ENCODE data around the gene ANXA9.
A peak's percentile ranks its signal among the peaks of the same experiment; 100 is the strongest.

ANXA9 gene

DNA sequence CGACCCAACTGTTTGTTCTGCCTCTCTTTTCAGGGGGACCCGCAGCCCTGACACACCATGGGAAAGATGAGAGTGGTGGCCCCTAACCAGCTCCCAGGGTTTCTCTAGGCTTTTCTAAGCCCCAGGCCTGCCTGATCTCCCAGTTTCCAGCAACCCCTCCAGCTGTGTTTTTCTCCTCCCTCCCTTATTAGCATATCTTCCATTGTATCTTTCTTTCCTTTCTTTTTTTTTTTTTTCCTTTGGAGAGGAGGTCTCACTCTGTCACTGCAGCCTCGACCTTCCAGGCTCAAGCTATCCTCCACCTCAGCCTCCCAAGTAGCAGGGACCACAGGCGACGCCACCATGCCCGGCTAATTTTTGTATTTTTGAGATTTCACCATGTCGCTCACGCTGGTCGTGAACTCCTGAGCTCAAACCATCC, 5.7 kb upstream of the ANXA9 start:
- DNase-seq = peak; percentile 44

DNA sequence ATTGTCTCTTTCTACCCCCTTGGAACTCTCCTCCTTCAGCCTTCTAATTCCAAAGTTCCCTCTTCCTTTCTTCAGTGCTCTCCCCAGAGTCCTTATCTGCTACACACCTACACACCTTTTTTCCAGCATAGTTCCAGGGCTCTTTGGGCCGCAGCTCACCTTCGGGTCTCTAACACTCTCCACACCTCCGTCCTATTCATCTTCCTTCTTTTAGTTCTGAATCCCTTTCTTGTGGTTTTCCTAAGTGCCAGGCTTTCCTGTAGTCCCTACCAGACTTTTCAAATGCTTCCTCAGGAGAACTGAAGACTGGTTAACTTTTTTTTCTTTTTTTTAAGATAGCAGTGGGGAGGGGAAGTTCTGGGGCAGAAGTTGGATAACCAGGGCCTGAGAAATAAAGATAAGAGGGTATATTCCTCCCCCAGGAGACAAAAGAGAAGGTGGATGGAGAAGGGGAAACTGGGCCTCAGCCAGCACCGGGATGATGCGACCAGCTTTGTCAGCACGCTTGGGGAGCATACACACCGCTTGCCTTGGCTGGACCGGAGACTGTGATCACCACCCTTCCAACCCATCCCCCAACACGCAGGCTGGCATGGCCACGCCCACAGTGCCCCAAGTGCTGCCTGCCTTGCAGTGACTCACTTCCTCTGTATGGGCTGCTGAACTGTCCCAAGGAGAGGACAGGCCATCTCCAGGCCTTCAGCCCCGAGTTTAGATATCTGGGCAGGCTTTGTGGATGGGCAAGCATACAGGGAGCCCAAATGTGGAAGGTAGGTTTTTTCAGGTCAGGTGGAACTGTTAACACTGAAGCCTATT, 5.0 kb upstream of the ANXA9 start:
- DNase-seq = peak; percentile 99

DNA sequence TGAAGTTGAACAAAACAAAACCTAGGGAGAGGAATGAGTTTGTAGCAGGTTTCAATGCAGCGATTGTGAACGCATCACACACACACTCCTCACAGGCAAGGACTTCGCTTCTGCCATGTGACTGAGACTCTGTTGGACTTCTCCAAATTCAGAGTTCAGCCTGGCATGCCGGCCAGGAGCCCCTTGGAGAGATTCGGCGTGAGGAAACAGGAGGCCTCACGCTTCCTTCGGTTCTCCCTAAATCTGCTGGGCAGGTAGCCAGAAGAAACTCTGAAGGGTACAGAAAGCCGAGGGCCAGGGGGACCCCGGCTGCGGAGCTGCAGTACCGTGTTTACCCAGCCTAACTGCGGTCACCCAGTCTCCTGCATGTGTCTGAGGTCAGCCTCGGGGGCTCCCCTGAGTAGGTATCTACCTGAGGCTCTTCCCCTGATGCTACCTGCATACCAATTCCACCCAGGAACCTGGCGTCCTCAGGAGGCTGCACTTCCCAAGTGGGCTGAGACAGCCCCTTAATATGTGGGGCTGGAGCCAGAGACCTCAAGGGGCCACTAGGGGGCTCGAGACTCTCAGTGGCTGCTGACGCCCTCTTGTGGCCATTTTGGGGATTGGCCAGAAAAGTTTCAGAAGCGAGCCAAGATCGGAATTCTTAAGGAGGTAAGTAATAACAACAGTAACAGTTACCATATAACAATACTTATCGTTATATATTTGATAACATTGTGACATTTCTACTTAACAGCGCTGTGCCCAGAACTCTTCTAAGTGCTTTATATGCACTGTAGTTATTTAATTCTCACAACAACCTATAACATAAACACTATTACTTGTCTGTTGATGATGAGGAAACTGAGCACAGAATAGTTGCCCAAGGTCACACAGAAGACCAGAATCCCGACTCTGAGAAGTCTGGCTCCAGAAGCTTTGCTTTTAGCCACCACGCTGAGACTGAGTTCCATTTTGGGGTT, 2.7 kb upstream of the ANXA9 start:
- peak; percentile 96 for DNase-seq

DNA sequence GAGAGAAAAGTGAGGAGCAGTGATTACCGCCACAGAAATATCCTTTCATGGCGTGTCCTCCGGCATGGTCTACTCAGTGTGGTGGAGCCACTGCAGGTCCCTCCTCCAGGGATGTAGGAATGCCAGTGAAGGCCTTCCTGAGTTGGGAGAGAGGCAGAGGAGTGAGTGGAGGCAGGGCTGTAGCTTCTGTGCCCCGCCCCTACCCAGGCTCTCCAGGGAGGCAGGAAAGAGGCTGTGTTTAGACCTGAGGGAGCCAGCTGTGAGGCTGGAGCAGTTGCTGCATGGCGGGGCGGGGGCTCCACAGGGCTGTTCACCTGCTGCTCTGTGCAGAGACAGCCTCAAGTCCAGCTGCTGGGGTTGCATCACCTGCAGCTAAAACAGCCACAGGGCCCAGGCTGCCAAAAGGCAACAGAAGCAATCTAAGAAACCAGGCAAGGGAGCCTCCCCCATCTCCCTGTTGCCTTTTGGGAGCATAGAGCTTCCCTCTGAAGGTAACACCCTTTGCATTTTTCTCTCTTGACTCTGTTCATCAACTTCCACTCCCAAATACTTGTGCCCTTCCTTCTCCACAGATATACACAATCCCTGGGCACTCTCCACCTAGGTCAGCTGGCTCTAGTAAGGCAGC, 801 bp upstream of the ANXA9 start:
- no peak for DNase-seq

DNA sequence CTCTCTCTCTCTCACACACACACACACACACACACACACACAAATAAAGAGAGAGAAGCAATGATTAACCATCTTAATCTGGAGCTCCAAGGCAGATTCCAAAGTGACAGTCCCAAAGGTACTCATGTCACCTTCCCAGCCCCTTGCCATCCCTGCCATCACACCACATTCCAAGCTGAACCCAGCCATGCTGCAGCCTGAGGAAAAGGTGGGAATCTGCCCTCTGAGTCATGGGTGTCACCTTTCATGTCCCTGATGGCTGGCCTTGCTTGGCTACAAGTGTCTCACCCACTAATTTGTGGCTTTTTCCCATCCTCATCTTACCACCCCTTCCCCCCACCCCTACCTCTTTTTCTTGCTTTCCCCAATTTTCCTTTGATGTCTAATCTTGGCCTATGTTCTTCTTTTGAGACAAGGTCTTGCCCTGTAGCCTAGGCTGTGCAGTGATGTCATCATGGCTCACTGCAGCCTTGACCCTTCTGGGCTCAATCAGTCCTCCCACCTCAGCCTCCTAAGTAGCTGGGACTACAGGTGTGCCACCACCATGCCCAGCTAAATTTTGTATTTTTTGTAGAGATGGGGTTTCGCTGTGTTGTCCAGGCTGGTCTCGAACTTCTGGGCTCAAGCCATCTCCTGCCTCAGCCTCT, 3.2 kb downstream of the ANXA9 start:
- no peak for DNase-seq

DNA sequence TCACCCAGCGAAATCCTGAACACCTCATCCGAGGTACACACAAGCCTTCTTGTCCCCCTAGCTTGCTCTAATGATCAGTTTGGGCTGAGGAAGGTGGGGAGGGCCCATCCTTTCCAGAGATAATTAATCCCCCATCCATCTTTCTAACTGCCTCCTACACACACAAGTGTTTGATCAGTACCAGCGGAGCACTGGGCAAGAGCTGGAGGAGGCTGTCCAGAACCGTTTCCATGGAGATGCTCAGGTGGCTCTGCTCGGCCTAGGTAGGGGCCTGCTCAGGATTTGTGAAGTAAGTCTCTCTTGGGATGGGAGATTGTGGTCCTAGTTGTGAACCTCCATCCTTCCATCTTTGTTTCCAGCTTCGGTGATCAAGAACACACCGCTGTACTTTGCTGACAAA, 5.8 kb downstream of the ANXA9 start:
- DNase-seq = no peak

DNA sequence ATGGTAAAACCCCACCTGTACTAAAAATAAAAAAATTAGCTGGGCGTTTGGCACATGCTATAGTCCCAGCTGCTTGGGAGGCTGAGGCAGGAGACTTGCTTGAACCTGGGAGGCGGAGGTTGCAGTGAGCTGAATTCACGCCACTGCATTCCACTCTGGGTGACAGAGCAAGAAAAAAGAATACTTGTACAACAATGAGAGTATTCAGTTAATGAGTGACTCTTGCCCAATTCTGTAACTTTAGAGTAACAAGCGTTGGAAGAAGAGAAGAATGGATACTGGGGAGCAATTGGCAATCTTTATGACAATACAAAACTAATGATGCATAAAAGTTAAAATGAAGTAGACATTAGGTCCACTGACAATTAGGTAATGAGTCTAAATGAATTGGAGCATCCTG, 10.5 kb downstream of the ANXA9 start:
- no peak for DNase-seq

DNA sequence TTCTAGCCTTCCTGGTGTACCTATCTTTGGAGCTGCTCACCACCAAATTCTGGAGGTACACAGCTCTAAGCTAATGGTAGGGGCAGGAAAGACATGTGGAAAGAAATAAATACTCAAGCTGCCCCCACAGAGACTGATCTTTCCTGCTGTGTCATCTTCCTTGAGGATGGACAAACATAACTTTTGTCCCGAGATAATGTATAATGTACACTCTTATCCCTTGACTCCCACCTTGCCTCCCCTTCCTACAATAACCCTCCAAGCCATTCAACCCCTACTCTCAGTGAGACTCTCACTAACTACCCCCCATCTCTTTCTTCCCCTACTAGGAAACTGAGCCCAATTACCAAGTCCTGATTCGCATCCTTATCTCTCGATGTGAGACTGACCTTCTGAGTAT, 12.2 kb downstream of the ANXA9 start:
- DNase-seq = no peak

DNA sequence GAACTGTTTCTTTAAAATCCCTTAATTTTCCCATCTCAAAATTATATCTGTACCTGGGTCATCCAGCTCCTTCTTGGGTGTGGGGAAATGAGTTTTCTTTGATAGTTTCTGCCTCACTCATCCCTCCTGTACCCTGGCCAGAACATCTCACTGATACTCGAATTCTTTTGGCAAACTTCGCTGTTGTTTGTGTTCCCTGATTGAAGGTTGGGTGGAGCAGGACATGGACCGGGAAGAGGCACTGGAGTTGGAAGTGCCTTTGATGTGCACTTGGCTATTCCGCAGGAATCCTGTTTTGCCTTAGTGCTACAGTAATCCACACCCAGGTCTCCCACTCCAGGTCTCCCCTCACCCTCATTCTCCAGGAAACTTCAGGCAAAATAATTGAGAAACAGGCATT, 13.4 kb downstream of the ANXA9 start:
- DNase-seq = no peak

DNA sequence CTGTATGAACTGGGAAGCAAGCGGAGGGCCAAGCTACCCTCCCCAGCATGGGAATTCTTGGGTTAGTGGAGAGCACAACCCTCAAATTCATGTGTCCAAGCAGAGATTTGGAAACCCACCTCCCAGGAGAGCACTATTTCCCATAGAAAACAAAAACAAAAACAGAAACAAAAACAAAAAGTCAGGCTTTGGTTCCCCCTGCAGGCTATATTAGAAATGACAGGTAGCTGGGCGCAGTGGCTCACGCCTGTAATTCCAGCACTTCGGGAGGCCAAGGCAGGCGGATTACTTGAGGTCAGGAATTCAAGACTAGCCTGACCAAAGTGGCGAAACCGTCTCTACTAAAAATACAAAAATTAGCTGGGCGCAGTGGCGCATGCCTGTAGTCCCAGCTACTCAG, 13.8 kb downstream of the ANXA9 start:
- DNase-seq = no peak

DNA sequence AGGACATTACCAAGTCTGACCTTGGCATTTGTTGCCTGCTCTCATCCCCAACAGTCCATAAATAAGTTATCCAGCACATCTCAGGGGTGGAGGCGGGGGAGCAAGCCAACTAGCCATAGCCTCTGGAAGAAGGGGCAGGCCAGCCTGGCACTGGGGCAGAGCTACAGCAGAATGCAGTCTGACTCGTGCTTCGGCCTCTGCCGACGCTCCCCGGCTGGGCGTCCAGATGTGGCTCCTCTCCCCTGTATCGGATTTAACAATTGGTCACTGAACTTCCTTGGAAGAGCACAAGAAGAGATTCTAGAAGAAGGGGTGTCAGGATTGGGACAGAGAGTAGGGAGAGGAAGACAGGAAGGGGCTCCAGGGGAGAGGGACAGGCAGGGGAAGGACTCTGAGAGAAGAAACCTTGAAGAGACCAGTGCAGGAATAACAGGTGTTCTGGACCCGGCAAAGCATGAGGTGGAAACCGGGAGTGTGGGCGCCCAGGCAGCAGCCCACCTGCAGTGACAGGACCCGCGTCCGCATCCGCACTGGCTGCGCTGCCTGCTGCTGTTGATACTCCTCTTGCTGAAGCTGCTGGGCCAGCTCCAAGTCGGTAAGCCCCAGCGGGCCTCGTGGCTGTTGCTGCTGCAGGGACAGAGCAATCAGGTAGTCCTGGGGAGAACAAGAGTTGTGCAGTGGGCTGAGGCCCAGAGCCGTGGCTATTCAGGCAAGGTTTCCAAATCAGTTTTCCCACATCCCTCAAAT, 15.2 kb downstream of the ANXA9 start:
- DNase-seq = no peak

DNA sequence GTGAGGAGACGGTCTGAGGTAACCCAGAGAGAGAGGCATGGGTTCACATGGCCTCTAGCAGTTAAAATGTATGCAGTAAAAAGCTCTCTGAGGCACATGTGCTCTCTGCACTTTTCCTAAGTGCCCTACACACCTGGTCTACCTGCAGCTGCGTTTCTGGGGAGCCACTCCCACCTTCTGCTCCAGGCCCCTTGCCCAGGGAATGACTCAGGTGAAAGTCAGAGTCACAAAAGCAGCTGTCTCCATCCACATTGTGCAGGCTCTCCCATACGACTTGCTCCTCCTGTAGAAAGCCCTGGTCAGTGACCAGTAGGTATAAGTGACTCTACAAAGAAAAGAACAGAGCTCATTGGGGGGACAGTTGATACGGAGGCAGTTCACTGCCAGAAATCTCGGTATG, 15.9 kb downstream of the ANXA9 start:
- no peak for DNase-seq

DNA sequence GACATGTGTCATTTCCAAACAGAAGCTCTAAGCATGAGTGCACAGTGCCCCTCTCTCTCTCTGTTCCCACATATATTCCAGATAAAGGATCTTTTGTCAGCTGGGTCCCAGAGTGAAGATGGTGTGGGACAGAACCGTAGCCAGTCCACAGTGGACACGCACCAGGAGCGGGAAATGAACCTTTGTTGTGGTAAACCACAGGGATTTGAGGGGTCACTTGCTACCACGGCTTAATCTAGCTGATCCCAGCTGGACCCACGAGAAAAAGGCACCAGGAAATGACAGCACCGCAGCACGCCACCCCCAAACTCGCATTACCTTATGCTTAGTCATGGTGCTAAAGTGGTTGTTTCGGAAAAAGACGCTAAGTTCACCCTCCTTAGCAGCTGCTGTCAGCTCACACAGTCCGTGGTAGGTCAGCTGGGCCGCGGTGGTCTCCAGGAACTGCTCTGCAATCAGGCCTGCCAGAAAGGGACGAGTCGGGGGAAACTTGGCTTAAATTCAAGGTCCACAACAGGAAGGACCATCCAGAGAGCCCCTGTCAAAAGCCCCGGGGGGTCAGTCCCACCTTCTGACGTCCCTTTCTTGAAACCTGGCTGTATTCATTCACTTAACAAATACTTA, 17.1 kb downstream of the ANXA9 start:
- DNase-seq = peak; percentile 87

DNA sequence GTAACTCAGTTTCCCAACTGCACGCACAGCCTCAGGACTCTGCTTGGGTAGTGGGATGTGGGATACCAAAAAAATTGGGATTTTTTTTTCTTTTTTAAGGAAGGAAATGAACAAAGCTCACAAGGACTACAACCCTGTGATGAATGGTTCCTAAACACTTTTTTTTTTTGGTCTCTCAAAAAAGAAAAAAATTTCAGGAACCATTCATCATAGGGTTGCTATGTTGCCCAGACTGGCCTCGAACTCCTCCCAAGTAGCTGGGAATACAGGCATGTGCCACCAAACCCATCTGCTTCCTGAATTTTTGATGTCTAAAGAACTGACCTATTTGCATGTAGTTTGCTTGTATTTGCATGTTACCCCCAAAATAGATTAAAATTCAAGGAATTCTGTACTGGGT, 17.8 kb downstream of the ANXA9 start:
- no peak for DNase-seq

DNA sequence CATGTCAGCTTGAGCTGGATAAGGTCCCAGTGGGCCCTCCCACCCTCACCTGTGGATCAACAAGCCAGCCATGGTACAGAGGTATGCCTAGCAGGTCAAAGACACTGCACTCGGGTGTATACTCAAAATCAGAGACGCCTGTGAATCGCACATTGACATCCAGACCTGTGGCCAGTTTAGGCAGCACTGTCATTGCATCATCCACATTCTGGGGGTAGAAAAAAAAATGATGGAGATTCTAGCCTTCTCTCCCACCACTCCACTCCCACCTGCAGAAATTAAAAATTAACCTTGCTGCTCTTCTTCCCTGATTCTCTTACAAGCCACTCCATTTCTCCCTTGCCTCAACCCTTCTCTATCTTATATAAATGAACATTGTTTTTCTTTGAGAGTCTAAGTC, 18.3 kb downstream of the ANXA9 start:
- DNase-seq = no peak

DNA sequence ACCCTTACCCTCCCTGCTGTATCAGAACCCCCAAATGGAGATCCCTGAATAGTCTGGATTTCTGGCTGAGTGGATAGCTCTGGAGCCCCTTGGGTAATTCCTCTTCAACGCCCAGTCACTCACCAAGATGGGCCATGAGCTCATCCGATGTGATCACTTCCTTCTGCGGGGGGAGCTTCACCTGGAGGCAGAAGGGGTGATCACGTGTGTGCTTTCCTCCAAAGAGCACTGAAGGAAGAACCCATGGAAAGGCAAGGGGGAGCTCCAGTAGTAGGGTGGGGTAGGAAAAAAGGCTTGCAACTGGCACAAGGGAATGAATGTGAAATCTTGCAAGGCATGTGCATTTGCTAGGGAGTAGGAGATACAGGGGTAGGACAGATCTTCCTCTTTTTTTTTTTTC, 19.5 kb downstream of the ANXA9 start:
- DNase-seq = no peak

DNA sequence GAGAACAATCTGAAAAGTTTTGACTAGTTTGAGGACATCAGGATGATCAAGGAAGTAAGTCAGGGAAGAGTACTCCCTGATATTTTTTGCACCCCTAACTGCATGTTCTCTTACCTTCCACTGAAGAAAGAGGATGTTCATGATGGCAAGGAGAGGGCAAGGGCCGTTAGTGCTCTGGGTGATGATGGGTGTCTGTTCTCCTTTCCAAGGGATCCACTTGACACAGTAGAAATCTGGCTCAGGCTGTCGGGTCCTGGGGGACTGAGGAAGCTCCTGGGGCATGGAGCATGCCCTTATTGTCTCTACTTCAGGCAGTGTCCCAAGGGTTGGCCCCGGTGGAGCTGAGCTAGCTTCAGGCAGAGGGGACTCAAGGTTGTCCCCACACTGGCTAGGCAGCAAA, 20.0 kb downstream of the ANXA9 start:
- no peak for DNase-seq

DNA sequence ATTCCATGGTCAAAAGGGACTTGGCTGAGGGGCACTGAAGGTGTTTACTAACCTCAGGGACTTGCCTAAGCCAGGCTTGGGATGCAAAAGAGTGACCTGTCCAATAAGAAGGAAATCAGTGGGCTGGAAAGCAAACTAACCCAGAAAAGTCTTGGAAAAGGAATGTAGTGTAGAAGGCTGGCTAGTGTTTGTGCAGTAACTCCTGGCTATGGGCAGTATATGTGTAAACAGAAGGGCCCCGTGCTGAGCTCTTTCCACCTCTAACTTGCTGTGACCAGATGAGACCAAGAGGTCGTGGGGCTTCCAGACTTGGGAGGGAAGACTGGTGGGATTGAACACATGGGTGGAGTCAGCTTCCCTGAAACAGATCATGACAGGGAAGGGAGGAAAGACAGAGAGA, 20.5 kb downstream of the ANXA9 start:
- DNase-seq = no peak

DNA sequence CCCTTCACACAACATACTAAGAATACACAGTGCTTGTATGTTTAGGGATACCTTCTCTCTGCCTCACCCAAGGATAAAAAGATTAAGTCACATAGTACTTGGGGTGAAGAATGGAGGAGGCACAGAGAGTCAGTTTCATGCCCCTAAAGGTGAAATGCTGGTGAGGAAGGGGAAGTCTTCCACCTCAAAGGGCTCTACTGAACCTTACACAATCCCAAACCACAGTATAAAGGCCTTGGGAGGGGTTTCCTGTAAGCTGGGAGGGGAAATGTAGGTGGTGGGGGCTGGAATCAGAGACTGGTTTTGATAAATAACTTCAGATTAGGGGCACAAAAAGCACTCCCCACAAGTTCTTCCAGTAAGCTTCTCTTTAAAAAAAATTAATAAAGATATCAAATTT, 21.1 kb downstream of the ANXA9 start:
- DNase-seq = peak; percentile 67

DNA sequence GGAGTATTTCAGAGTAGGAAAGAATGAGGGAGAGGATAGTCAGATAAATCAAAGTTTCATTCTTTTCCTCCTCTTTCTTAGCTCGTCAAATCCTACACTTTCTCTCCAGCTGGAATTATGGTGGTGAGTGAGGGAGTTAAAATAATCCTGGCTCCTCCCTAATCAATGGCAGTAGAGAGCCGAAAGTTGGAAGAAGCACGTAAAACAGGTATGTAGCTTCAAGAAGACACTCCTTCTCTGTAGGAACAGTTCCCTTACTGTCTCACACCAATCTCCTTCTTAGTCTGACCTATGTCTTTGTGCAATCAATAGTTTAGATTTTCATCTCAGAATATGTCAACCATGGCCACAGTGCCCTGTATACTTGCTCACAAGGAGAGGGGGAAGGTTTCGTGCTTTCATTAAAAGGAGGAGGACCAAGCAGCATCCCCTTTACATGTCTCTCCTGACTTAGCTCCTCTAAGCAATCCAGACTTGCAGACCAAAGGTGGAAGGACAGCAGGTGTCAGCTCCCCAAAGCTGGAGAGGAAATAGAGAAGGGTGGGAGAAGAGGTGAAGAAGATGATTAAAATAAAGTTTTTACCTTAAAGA, 23.7 kb downstream of the ANXA9 start:
- DNase-seq = no peak

DNA sequence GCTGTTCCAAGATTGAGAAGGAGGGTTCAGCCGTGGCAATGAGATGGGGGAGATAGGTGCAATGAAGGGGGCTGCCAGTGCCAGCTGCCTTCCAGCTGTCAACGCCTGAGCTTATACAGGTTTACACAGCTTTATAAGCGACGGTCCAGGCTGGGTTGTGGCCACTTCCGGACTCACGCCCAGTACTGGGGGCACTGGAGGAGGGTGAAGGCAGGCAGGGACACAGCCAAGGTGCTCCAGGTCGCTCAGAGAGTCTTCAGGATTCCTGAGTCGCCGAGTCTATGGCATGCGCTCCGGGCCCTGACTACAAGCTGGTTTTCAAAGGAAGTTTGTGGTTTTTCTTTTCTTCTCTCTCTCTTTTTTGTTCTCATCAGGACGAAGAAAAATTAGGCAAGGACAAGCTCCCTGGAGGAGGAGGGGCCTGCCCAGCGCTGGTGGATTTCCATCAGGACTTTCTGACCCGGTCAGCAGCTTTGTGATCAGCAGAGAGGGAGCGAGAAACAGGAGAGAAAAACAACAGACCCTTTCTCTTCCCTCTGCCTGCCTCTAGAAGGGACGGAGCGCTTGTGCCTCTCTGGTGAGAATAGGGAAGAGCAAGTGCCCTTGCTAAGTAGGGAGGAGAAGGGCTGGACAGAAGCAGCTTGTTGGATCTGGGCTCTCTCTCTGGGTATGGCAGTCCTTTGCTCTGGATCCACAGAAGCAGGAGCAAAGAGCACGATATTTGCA, 24.4 kb downstream of the ANXA9 start, which contains the start of gene MINDY1:
Gene MINDY1 (minus strand): TSS at position 576 of the 726 bp plus-strand sequence. CDS start 4,285 bp downstream, outside the sequence.
- peak; percentile 93 for DNase-seq

Data from hematopoietic multipotent progenitor cell treated with erythropoietin and hydrocortisone succinate and interleukin-3 and kit ligand, for 4 days (in vitro differentiated cells).